COR-L47 (cell line): ENCODE measurements around the gene MASP1.
"Not testable (repeated sequence)": the region's sequence is repeated elsewhere in the genome, so short reads cannot be mapped to it uniquely, and the experiment has no call there.

Experiments
- DNase-seq: peaks from one replicate; lab custom pipeline; 2025; lab: John Stamatoyannopoulos, UW

The MASP1 gene

DNA sequence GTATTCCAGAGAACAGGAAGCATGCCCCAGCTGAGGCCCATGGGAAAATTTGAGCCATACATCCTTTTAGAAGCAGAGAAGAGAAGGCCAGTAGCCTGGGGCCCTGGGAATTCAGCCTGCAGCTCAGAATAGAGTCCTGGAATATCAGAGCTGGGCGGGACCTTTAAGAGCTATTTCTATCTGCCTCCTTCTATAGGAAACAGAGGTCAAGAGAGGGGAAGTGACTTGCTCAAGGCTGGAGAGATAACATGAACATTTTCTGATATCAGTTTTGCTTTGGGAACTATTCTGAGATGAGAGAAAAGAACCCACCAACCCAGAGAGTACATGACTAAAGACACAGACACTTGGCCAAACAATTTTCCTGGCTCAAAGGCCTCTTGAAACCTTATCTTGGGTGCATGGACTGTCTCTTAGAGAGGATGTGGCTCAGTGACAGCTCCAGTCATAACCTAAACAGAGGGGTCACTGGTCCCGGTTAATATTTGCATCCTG, 26.0 kb downstream of the MASP1 start:
- no peak for DNase-seq

DNA sequence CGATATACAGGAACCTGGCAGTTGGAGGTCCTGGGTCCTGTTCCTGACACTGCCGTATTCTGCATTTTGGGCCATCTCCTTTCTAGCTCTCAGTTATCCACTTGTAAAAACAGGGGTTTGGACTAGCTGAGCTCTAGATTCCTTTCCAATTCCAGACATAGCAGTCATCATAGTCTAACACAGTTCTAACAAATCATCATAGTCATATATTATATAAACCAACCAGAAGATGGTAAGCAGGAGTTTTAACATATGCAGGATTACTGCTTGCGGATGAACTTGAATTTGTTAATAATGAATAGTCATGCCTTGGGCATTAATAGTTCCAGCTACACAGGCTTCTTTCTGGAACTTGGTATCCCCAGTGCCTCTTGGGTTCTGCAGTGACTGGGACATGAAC, 26.6 kb downstream of the MASP1 start:
- no peak for DNase-seq

DNA sequence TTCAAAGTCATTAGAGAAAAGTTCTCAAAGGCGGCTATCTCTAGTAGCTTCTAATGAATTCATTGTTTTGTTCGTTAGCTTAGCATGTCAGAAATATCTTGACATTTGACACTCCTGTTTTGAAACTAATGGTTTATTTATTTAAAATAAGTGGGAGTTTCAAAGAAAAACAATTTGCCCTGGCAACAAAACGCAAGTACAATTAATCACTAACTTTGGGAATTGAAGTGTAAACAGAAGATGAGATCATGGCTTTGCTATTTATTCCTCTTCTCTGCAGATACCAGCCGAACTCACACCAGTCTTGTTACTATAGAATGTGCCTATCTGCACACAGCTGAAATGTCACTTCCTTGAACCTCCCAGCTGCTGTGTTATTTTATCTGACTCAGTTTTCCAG, 27.5 kb downstream of the MASP1 start:
- no peak for DNase-seq

DNA sequence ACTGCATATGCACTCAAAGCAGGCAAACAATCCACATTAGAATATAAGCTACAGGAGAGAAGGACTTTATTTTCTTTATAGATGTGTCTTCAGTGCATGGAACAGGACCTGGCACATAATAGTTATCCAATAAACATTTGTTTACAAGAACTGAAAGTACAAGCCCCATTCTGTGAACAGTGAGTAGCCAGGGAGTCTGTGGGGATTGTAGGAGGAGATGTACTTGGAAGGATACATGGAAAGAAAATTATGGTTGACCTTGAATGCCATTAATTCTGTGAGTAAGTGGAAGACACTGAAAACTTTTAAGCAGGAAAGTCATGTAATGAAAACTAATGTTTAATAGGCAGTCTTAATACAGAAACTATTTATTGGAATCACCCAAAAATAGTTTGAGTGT, 28.3 kb downstream of the MASP1 start:
- DNase-seq: no peak

DNA sequence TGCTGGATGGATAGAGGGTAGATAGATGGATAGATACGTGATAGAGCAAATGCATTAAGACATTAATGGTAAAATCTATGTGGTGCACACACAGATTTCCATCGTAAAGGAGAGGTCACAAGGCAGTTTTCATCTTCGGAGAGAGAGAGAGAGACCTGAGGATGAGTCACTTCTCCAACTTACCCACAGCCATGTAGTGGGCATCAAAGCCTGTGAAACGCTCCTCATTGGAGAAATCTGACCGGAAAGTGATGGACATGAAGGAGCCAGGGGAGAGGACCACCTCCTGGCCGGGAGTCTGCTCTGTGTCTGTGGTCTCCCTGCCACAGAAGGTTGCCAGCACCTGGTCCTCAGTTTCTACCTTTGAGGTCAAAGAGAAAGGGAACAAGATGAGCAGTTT, 29.2 kb downstream of the MASP1 start:
- no peak for DNase-seq

DNA sequence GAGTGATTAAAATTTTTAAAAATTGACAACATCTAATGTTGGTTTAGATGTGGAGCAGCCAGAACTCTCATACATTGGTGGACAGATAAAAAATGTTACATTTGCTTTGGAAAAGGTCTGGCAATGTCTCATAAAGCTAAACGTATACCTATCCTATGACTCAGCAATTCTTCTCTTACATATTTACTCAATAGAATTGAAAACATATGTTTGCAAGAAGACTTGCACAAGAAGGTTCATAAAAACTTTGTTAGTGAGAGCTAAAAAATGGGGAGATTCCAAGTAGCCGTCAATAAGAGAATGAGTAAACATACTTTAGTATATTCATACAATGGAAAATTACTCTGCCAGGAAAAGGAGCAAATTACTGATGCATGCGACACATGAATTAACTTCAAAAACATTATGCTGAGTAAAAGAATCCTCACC, 30.0 kb downstream of the MASP1 start:
- DNase-seq: no peak

DNA sequence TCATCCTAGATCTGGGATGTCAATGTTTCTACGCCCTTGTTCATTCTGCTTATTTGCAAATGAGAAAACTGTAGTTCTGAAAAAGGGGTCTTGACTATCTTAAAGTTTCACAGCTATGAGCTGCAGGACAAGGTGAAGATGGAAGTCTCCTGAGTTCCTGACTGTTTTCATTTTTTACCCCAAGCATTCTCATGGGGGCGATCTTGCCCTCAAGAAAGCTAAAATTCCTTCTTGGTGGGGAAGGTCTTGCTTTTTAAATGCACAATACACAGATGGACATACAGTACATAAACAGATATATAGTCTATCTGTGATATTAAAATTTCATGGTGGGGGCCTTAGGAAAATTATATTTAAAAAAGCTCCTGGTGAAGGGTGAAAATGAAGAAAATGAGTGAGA, 32.4 kb downstream of the MASP1 start:
- no peak for DNase-seq

DNA sequence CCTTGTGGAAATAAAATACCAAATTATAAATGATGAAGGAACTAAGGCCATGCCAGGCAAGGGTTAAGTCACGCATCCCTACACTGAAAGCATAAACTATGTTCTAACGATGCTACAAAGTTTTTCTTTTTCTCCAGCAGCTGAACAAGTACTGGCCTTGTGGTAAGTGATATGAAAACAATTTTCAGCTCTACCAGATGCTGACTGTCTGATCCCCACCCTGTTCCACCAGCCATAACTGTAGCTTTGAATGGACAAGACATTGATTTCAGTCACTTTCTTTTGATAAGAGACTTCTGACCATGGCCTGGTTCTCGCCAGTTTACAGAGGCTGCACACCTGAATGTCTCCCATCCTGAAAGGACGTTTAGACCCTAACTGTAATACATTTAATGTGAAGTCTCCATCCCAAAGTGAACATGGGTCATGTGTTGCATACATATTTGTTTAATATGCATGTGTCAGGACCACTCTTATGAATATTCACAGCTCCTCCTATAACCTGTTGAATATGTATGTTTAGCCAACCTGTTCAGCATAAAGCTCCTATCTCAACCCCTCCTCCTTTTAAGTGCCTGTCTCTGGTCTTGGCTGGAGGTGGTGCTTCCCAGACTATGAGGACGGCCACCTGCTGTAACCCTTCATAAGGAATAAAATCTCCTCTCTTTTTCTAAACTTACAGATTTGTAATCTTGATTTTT, 33.4 kb downstream of the MASP1 start:
- DNase-seq: no peak

DNA sequence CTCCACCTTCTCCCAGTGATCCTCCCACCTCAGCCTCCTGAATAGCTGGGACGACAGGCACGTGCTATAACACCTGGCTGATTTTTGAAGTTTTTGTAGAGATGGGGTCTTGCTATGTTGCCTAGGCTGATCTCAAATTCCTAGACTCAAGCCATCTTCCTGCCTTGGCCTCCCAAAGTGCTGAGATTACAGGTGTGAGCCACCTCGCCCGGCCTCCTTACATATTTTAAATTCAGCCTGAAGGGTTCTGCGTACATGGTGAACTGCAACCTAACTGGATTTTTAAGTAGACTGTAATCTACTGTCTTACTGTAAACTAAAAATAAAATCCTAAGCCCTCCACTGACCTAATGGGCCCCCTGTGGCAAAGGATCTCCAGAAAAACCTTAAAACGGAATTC, 34.1 kb downstream of the MASP1 start:
- DNase-seq: no peak

DNA sequence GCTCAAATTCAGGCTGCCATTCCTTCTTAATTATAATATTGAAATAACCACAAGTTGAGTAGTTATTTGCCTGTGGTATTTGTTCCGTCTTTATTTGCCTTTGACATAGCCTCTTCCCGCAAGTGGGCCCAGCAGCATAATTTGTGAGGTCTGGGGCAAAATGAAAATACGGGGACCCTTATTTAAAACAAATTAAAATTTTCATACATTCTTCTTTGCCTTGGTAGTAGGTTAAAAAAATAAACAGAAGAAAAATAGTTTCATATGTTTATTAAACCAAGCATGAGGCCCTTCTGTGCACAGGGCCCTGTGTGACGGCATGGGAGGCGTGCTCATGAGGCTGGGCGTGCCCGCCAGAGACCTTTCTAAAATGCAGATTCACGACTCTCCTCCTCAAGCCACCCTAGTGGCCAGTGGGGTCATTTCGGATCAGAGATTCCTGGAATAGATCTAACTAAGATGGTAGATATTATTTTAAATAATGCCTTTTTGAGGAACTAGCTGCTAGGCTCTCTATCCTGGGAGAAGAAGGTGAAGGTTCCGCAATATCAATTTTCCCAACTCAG, 35.4 kb downstream of the MASP1 start:
- no peak for DNase-seq

DNA sequence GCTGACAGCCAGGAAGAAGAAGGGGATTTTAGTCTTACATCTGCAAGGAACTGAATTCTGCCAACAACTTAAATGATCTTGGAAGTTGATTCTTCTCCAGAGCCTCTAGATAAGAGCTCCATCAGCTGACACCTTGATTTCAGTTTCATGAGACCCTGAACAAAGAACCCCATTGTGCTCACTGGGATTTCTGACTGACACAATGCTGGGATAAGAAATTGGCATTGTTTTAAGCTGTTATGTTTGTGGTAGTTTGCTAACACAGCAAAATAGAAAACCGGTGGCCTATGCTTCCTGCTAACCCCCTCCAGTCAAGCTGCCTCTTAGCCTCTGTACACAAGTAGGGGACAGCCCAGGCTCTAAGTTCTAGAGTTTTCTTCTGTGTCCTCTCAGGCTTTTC, 36.2 kb downstream of the MASP1 start:
- no peak for DNase-seq

DNA sequence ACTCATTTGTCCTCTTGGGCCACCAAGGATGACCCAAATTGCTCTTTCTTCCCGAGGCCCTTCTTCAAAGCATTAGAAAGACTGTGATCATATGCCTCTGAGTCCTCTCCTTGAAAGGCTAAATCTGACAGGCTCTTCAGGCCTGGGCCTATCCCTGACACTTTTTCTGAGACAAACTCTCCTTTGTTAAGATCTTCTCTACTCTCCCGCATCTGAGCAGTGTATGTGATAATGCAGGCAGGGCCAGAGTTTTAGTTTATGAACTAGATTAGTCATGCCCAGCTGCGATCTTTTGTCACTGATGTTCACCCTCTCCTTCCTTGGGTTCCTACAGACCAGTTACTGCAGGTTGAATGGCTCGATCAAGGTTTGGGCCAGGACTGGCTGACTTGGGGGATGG, 39.2 kb downstream of the MASP1 start:
- DNase-seq: no peak

DNA sequence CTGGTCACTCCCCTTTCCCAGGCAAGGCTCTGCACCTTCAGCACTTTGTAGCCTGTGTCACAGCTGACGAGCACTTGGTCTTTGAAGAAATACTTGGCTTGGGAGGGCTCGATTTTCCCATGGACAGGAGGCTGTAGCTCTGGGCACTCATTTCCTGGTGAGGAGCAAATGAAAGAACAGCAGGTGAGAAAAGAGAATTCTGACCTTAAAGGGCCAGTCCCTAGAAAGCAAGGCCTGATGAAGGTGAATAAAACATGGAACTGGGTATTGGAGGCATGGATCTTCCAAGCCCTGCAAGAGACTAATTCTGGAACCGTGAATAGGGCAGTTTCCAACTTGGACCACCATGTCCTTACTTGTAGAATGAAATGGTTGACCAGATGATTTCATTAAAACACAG, 39.9 kb downstream of the MASP1 start:
- DNase-seq: no peak

DNA sequence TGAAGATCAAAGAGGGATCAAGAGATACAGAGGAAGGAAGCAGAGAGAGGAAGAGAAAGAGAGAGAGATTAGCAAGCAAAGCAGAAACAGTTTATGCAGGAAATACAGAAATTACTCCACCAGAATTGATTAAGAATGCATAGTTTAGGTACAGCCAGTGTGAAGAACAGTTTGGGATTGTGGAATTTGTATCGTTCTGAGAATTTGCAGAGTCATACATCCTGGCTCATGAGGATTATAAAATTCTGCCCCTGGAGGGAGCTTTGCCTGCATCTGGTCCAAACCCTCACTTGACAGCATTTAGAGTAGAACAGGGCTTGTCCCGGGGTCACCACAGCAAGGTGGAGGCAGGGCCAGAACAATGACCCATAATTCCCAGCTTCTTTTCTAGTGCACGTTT, 44.1 kb downstream of the MASP1 start:
- no peak for DNase-seq

DNA sequence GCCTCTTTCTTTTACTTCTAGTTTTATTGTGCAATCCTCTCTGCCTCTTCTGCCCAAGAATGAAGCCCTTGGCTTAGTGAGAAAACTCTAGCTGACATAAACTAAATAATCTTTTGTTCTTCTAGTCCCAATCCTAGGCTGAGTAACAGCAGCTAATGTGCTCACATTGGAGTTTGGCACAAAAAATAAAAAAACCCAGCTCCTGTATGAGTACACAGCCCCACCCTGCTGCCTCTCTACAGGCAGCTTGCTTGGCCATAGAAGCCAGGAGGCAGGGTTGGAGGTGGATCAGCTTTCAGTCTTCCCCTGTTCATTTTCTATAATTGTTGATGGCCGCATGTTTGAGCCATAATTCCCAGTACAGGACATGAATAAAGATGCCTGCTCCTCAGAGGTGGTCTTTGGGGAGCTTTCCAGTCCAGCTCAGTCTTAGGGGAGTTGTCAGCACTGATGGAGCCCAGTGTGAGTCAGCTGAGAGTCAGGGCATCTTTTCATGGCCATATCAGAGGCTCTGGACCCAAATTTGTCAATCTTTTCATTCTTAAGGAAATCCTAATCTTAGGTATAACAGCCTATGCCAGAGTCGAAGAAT, 47.5 kb downstream of the MASP1 start:
- no peak for DNase-seq

DNA sequence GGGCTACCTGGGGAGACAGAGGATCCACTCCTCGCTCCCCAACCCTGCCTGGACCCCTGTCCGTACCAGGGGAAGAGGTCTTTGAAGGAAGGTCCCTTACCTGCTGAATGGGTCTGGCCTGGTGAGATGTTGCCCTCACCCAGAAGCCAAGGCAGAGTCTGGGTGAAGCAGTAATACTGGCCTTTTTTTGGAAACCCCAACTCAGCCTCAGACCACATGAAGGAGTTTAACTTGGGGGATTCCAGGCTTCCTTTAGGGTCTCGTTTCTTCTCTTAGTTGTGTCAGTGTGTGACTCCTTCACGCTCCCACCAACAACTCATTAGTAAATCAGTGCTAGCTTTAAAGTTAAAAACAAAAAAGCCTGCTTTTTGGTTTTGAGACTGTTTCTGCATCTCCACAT, 48.6 kb downstream of the MASP1 start:
- DNase-seq: no peak

DNA sequence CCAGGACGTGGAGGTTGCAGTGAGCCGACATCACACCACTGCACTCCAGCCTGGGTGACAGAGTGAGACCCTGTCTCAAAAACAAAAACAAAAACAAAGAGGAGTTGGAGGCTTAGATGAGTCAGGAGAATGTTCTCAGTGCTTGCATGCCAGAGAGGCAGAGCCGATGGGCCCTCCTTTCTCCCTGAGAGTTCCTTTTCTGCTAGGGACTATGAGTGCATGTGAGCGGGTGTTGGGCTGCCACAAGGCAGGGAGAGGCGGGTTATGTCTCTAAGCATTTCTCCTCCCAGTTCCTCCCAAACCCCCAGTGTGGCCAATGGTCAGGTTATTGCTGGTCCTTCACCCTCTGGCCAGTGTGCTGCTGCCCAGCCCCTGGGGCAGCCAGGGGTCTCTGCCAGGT, 49.1 kb downstream of the MASP1 start:
- DNase-seq: no peak

DNA sequence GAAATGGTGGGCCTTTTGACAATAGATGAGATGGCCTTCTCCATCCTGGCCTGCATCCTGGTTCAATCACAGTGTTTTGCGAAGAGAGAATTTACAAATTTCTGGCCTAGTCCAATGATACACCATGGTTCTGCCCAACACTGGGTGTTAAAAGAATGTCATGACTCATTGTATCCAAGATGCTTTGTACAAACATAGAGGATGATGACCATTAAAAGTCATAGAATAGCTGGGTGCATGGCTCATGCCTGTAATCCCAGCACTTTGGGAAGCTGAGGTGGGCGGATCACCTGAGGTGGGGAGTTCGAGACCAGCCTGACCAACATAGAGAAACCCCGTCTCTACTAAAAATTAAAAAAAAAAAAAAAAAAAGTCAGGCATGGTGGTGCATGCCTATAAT, 52.7 kb downstream of the MASP1 start:
- DNase-seq: not testable (repeated sequence)

DNA sequence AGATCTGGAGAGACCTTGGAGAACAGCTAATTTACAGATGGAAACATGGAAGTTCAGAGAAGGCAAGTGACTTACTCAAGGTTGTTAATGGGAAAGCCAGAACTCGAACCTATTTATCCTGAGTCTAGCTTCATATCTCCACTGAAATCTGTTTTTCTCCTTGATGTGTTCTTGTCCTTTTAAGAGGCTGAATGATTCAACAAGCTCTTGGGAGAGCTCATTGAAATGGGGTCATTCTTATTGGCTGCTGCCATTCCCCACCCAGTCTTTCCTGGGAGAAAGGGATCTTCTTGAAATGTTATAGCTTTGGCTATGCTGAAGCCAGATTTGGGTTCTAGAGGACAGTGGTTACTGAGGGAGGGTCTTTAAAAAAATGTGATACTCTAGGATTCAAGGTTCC, 53.3 kb downstream of the MASP1 start:
- no peak for DNase-seq

DNA sequence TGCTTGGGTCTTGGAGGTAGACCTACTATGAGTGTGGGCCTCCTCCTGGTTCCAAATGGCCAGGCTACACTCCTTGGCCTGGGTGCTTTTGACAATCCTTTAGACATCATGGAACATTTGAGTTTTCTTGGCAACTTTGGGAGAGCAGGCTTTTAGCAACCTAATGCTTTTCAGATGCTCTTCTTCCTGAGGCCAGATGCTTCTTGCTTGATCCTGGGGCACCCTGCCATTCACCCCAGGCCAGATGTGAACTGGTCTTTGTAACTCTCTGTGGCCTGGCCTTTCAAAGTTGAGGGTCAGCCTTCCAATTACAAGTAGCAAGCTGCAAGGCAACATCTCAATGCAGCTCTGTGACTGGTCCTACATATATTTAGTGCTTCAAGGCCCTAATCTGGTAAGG, 53.8 kb downstream of the MASP1 start:
- no peak for DNase-seq

DNA sequence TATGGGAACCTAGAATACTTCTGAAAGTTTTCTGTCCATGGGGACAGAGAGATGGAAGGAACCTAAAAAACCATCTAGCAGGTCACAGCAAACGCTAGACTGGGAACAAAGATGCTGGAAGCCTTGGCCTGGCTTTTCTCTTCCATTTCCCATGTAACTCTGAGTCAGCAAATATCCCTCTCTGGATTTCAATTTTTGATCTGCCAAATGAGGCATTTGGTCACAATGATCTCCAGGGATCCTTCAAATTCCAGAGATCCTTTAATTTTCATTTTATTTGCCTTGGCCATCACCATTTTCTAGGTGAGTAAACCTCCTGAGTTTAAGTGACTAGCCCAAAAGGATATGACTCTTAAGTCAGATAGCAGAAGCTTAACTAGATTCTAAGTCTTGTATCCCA, 54.6 kb downstream of the MASP1 start:
- DNase-seq: no peak

DNA sequence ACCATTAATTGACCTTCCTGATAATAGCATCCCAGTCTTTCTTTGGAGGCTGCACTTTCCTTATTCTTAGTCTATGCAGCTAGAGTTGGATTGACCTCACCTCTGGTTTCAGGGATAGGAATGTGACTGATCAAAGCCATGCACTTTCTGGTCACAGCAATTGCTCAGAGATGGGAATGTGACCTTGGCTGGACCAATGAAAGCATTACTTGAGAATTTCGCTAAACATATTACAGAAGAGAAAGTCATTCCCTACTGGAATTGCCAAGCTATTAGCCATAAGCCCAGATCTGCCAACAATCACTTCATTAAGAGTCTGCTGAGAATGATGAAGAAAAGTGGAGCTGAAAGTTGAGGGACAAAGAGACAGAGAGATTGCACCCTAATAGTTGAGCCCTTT, 61.5 kb downstream of the MASP1 start:
- DNase-seq: no peak

DNA sequence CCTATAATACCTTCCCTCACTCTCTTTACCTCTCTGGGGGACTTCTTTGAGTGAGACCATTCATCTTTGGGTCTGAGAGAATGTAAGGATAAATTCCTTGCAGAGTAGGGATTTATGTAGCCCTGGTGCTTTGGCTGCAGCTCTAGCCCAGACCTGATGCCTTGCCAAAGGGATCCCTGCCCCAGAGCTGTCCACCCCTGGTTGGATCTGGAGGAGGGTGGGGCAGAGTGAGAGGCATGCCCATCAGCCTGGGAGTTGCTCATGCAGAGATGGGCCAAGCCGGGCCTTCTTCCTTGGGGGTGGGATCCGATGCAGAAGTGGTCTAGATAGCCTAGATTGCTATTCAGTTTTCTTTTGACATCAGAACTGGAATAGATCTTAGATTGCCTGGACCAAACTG, 62.8 kb downstream of the MASP1 start:
- DNase-seq: no peak
